ENCODE data around the gene EIF4A3.

- TF ChIP-seq EZH2phosphoT487 (IDR thresholded peaks at IDR 0.05; ENCODE audit: low read depth, severe bottlenecking, unreplicated experiment) (no peak), CTCF (IDR thresholded peaks at IDR 0.05; ENCODE audit: poor library complexity) (no peak)
Observed at GRCh38 chr17:80176757-80177156, 29.8 kb upstream of the EIF4A3 start.

Data from hepatocyte (in vitro differentiated cells).